WERI-Rb-1 (cell line): ENCODE results near the gene RASSF8.

Source experiments
- DNase-seq: peaks from one replicate; pipeline ENCODE4 v3.0.0-alpha.2; 2020
- H3K27ac ChIP-seq: fragments of 250-450 bp; sonication (Bioruptor Pico); 2 replicates; pipeline ENCODE4 v1.5.1; 2020; ENCODE audit warnings: mild to moderate bottlenecking, moderate library complexity
- H3K27me3 ChIP-seq: fragments of 250-450 bp; sonication (Bioruptor Pico); 2 replicates; pipeline ENCODE4 v1.5.1; 2021; ENCODE audit warnings: mild to moderate bottlenecking, low read depth, moderate library complexity; ENCODE audit not compliant: insufficient read depth, severe bottlenecking
- H3K36me3 ChIP-seq: fragments of 250-450 bp; sonication (Bioruptor Pico); 2 replicates; pipeline ENCODE4 v1.5.1; 2020; ENCODE audit warnings: mild to moderate bottlenecking, moderate library complexity
- H3K4me3 ChIP-seq: 2 replicates; pipeline ENCODE4 v1.5.1; 2011; ENCODE audit warnings: low read depth, mild to moderate bottlenecking, control low read depth, low read length
- H3K9me3 ChIP-seq: fragments of 250-450 bp; sonication (Bioruptor Pico); 2 replicates; pipeline ENCODE4 v1.5.1; 2021; ENCODE audit warnings: mild to moderate bottlenecking, moderate library complexity; ENCODE audit not compliant: severe bottlenecking
- TF ChIP-seq, protein P1 (sequence below): IDR thresholded peaks from 2 replicates; pipeline ENCODE4 v1.5.1; 2011; ENCODE audit warnings: low read depth, mild to moderate bottlenecking, control low read depth, inconsistent platforms, low read length

RASSF8 gene

DNA sequence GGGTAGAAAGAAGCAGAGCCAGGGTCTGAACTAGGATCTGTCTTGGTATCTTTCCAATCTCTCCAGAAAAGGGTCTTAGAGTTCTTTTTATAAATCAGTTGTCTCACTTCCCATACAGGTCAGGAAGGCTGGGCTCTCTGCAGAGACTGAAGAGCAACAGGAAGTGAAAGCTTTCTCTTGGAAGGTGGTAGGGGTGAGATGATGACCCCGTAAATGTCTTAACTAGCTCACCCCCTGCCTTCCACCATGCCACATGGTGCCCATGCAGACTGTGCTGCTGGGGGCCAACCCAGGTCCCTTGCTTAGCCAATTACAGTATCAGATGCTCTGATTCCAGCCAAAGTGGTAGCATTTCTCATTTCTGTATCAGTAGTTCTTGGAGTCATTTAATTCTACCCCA is 17.6 kb upstream of the RASSF8 start:
- TF ChIP-seq, protein P1, sequence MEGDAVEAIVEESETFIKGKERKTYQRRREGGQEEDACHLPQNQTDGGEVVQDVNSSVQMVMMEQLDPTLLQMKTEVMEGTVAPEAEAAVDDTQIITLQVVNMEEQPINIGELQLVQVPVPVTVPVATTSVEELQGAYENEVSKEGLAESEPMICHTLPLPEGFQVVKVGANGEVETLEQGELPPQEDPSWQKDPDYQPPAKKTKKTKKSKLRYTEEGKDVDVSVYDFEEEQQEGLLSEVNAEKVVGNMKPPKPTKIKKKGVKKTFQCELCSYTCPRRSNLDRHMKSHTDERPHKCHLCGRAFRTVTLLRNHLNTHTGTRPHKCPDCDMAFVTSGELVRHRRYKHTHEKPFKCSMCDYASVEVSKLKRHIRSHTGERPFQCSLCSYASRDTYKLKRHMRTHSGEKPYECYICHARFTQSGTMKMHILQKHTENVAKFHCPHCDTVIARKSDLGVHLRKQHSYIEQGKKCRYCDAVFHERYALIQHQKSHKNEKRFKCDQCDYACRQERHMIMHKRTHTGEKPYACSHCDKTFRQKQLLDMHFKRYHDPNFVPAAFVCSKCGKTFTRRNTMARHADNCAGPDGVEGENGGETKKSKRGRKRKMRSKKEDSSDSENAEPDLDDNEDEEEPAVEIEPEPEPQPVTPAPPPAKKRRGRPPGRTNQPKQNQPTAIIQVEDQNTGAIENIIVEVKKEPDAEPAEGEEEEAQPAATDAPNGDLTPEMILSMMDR = no peak
- no peak overlapping the region for H3K4me3 ChIP-seq
- H3K27me3 ChIP-seq = no peaks in the 10 kb centered on the region
- no peak overlapping the region for H3K27ac ChIP-seq
- no peak for DNase-seq
- H3K36me3 ChIP-seq = no peaks in the 10 kb centered on the region
- no peaks in the 10 kb centered on the region for H3K9me3 ChIP-seq

DNA sequence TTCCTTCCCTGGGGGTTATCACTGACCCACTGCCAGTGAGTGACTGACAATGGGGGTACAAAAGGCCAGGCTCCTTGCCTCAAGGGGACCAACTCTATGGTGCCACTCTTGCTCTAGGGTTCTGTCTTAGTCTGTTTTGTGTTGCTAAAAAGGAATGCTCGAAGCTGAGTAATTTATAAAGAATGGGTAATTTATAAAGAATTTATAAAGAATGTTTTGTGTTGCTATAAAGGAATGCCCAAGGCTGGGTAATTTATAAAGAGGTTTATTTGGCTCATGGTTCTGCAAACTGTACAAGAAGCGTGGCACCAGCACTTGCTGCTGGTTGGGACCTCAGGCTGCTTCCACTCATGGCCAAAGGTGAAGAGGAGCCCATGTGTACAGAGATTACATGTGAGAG is 15.8 kb upstream of the RASSF8 start:
- H3K27ac ChIP-seq = no peak overlapping the region
- H3K4me3 ChIP-seq = no peak overlapping the region
- H3K27me3 ChIP-seq = no peaks in the 10 kb centered on the region
- H3K36me3 ChIP-seq = no peaks in the 10 kb centered on the region
- TF ChIP-seq, protein P1 = no peak
- DNase-seq = no peak
- no peaks in the 10 kb centered on the region for H3K9me3 ChIP-seq

DNA sequence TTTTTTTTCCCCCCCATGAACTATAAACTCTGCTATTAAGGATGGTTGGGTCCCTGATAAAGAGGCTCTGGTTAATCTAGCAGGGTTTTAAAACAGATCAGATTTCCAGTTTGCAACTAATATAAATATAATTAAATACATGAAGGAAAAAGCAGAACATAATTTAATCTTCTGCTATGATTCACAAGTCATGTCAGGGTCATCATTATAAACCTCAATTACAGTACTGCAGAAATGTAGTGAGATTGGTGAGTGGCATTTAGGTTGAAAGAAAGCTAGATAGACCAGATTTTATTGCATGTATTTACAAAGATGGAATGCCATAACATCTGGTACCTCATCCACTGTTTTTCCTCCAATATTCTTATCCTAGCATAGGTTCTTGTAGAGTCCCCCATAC is 14.5 kb upstream of the RASSF8 start:
- H3K27me3 ChIP-seq = no peaks in the 10 kb centered on the region
- no peaks in the 10 kb centered on the region for H3K9me3 ChIP-seq
- H3K27ac ChIP-seq = no peak overlapping the region
- TF ChIP-seq, protein P1 = no peak
- H3K4me3 ChIP-seq = no peak overlapping the region
- no peak for DNase-seq
- no peaks in the 10 kb centered on the region for H3K36me3 ChIP-seq

DNA sequence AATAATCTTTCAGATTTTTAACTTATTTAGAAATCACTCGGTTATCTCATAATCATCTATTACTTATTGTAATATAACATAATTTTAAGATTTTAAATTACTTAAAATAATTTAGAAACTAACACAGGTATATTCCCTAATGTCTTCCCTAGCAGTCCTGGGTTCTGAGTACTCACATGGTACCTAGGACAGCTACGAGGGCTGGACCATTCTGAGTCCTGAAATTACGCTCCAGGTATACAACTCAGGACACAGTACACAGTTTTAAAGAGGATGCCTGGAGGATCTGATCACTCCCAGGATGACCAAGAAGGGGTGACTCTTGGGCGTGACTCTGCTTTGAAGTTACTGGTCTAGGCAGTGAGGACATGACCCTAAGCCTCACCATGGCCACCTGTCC is 9.1 kb upstream of the RASSF8 start:
- Histone ChIP-seq H3K36me3 (no peaks in the 10 kb centered on the region), H3K27ac (no peak overlapping the region), H3K27me3 (no peaks in the 10 kb centered on the region), H3K4me3 (no peak overlapping the region), H3K9me3 (no peaks in the 10 kb centered on the region)
- TF ChIP-seq, protein P1 = no peak
- DNase-seq = no peak

DNA sequence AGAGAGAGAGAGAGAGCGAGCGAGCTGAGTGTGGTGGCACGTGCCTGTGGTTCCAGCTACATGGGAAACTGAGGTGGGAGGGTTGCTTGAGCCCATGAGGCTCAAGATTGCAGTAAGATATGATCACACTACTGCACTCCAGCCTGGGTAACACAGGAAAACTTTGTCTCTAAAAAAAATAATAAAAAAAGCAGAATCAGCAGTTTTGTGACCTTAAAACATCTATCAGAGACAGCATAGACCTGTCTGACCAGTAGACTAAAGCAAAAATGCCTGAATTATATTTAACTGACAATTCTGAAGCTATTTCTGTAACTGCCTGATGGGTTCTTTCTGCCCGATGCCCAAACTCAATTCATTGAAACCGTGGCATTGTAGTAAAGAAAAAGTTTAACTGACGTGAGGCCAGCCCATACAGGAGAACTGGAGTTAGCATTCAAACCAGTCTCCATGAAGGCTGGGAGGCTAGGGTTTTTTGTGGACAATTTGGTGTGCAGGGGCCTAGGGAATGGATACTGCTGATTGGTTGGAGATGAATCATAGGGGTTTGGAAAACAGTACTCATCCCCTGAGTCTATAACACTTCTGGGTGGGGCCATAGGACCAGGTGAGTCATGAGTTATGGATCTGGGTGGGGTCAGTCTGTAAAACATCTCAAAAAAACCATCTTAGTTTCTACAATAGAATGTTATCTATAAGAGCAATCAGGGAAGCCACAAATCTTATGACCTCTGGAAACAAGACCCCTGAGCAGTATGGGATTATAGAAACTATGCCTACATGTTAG is 8.0 kb upstream of the RASSF8 start:
- no peak overlapping the region for H3K27ac ChIP-seq
- DNase-seq = no peak
- TF ChIP-seq, protein P1 = no peak

More for the DNA sequence above, 8.0 kb upstream of the RASSF8 start:
- H3K36me3 ChIP-seq = no peaks in the 10 kb centered on the region
- no peak overlapping the region for H3K4me3 ChIP-seq
- H3K27me3 ChIP-seq = no peaks in the 10 kb centered on the region
- no peaks in the 10 kb centered on the region for H3K9me3 ChIP-seq
